SU-DHL-6 (cell line): ENCODE results near the gene NAP1L1.

Experiments
- H2AFZ ChIP-seq: fragments of 200-600 bp; sonication (generic); 2 replicates; pipeline ENCODE4 v1.6.1; 2014; ENCODE audit warnings: low read depth, mild to moderate bottlenecking, moderate library complexity, mixed read lengths, antibody characterized with exemption, low read length; ENCODE audit not compliant: severe bottlenecking
- H3F3A ChIP-seq: fragments of 200-600 bp; shearing (Covaris generic); 2 replicates; pipeline ENCODE4 v1.6.0; 2016; ENCODE audit warnings: antibody characterized with exemption, mild to moderate bottlenecking; ENCODE audit not compliant: insufficient read depth
- H3K27ac ChIP-seq: fragments of 200-600 bp; sonication (generic); 2 replicates; pipeline ENCODE4 v1.5.1; 2016; ENCODE audit warnings: low read depth, mild to moderate bottlenecking, low read length, moderate library complexity, mixed read lengths
- H3K27me3 ChIP-seq: fragments of 200-600 bp; sonication (generic), shearing (Covaris generic); 2 replicates; pipeline ENCODE4 v1.6.0; 2014; ENCODE audit warnings: mild to moderate bottlenecking, low read length
- H3K36me3 ChIP-seq: fragments of 200-600 bp; sonication (generic); 2 replicates; pipeline ENCODE4 v1.6.1; 2014; ENCODE audit warnings: mild to moderate bottlenecking, low read length, mixed read lengths
- H3K4me2 ChIP-seq: fragments of 300-600, 200-600 bp; shearing (Covaris generic), sonication (generic); 2 replicates; pipeline ENCODE4 v1.6.0; 2014; ENCODE audit warnings: low read length, low read depth, mild to moderate bottlenecking; ENCODE audit not compliant: poor library complexity, severe bottlenecking
- H3K4me3 ChIP-seq: fragments of 200-600 bp; sonication (generic); 2 replicates; pipeline ENCODE4 v1.5.1; 2014; ENCODE audit warnings: antibody characterized with exemption, low read length, mild to moderate bottlenecking, mixed read lengths; ENCODE audit not compliant: insufficient read depth, poor library complexity, severe bottlenecking
- H3K79me2 ChIP-seq: fragments of 200-600 bp; sonication (generic); 2 replicates; pipeline ENCODE4 v1.6.1; 2014; ENCODE audit warnings: mild to moderate bottlenecking, low read length, moderate library complexity; ENCODE audit not compliant: insufficient read depth
- H3K9ac ChIP-seq: fragments of 200-600 bp; sonication (generic); 2 replicates; pipeline ENCODE4 v1.7.0; 2014; ENCODE audit warnings: mild to moderate bottlenecking, low read length
- H3K9me2 ChIP-seq: fragments of 200-600 bp; sonication (generic); replicated peaks from 2 replicates; pipeline ENCODE4 v1.6.1; 2014; ENCODE audit warnings: low read length; ENCODE audit not compliant: insufficient read depth
- H3K9me3 ChIP-seq: fragments of 200-600 bp; sonication (generic); 2 replicates; pipeline ENCODE4 v1.6.1; 2014; ENCODE audit warnings: low read length, mixed read lengths; ENCODE audit not compliant: insufficient read depth
- H4K20me1 ChIP-seq: fragments of 200-600 bp; sonication (generic); 2 replicates; pipeline ENCODE4 v1.6.1; 2014; ENCODE audit warnings: low read depth, mild to moderate bottlenecking, antibody characterized with exemption, low read length, moderate library complexity, mixed read lengths
- EZH2phosphoT487 ChIP-seq: fragments of 200-600 bp; sonication (generic), shearing (Covaris generic); conservative IDR thresholded peaks from 2 replicates; pipeline ENCODE4 v1.6.1; 2018; ENCODE audit warnings: mild to moderate bottlenecking, antibody characterized with exemption, low read length, moderate library complexity, mixed read lengths
- TF ChIP-seq, protein P1 (sequence below): fragments of 200-600 bp; sonication (generic); IDR thresholded peaks from one replicate; pipeline ENCODE4 v1.5.1; 2017; ENCODE audit warnings: antibody characterized with exemption, mild to moderate bottlenecking, low read length, moderate library complexity; ENCODE audit not compliant: insufficient read depth, poor library complexity, severe bottlenecking

The NAP1L1 gene

GRCh38 chr12:76103958-76104357 is 19.5 kb upstream of the NAP1L1 start:
- no peaks in the 10 kb centered on the region for H4K20me1 ChIP-seq
- H3K27me3 ChIP-seq = no peaks in the 10 kb centered on the region
- H3K9me3 ChIP-seq = no peaks in the 10 kb centered on the region
- H3K4me2 ChIP-seq = no peak overlapping the region
- H3K36me3 ChIP-seq = no peaks in the 10 kb centered on the region
- H3K9ac ChIP-seq = no peak overlapping the region
- no peak for TF ChIP-seq EZH2phosphoT487
- TF ChIP-seq, protein P1, sequence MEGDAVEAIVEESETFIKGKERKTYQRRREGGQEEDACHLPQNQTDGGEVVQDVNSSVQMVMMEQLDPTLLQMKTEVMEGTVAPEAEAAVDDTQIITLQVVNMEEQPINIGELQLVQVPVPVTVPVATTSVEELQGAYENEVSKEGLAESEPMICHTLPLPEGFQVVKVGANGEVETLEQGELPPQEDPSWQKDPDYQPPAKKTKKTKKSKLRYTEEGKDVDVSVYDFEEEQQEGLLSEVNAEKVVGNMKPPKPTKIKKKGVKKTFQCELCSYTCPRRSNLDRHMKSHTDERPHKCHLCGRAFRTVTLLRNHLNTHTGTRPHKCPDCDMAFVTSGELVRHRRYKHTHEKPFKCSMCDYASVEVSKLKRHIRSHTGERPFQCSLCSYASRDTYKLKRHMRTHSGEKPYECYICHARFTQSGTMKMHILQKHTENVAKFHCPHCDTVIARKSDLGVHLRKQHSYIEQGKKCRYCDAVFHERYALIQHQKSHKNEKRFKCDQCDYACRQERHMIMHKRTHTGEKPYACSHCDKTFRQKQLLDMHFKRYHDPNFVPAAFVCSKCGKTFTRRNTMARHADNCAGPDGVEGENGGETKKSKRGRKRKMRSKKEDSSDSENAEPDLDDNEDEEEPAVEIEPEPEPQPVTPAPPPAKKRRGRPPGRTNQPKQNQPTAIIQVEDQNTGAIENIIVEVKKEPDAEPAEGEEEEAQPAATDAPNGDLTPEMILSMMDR = no peak
- H3K4me3 ChIP-seq = no peak overlapping the region
- no peaks in the 10 kb centered on the region for H3K79me2 ChIP-seq
- no peaks in the 10 kb centered on the region for H3F3A ChIP-seq
- no peak overlapping the region for H3K27ac ChIP-seq
- no peak overlapping the region for H2AFZ ChIP-seq
- H3K9me2 ChIP-seq = no peaks in the 10 kb centered on the region

DNA sequence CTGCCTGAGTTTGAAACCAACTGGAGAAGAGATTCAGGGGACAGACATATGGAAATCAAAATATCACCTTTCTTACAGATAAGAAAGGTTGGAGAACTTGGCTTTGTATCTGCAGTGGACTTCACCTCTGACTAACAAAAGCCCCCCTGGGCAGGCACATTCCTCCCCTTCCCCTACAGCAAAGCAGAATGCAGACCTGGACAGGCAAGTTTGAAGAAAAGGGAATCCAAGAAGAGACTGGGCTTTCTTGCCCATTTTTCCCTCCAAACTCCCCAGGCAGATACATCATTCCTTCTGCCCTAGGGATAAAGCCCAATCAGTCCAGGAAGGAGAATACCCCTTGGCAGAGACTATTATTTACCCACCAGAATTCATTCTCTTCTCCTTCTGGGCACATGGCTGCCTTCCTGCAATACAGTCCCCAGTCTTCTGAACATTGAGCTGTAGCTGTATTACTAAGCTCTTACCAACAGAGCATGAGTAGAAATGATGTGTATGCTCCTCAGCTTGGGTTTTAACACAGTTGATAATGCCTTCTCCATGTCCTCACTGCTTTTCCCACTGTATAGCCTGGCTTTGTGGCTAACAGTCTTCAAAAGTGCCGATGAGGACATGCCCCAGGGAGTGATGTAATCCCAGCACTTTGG is 17.4 kb upstream of the NAP1L1 start:
- no peaks in the 10 kb centered on the region for H4K20me1 ChIP-seq
- H3K4me2 ChIP-seq = no peak overlapping the region
- H3K4me3 ChIP-seq = no peak overlapping the region
- no peaks in the 10 kb centered on the region for H3K79me2 ChIP-seq
- H3K27ac ChIP-seq = no peak overlapping the region
- TF ChIP-seq EZH2phosphoT487 = no peak
- TF ChIP-seq, protein P1 = no peak
- no peaks in the 10 kb centered on the region for H3K9me2 ChIP-seq
- H2AFZ ChIP-seq = no peak overlapping the region
- no peaks in the 10 kb centered on the region for H3K36me3 ChIP-seq
- H3K27me3 ChIP-seq = no peaks in the 10 kb centered on the region
- H3K9ac ChIP-seq = no peak overlapping the region
- H3F3A ChIP-seq = no peaks in the 10 kb centered on the region
- H3K9me3 ChIP-seq = no peaks in the 10 kb centered on the region

DNA sequence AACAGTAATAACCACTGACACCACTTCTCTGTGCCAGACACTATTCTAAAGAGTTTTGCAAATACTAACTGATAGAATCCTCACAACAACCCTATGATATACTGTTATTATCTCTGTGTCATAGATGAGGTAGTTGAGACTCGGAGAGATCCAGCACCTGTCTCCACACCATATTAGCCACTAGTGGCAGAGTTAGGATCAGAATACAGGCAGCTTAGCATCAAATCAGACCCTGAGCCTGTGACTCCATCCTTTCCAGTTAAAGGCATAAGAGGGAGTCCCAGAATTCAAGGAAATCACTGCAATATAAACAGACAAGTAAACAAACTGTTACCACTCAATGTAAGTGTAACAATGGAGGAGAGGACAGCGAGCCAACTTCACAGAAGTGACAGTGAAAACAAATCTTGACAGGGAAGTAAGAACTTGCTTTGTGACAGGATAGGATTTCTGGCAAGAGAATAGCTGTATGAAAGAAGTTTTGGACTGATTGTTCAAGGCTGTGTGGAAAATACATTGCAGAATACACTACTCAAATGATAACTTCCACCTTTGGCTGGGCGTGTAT is 11.7 kb upstream of the NAP1L1 start:
- H3K4me3 ChIP-seq = no peak overlapping the region
- H4K20me1 ChIP-seq = no peaks in the 10 kb centered on the region
- H3K36me3 ChIP-seq = no peaks in the 10 kb centered on the region
- H3K4me2 ChIP-seq = no peak overlapping the region
- TF ChIP-seq, protein P1 = no peak
- no peak for TF ChIP-seq EZH2phosphoT487
- no peak overlapping the region for H3K9ac ChIP-seq
- H2AFZ ChIP-seq = no peak overlapping the region
- no peaks in the 10 kb centered on the region for H3K27me3 ChIP-seq
- H3F3A ChIP-seq = no peaks in the 10 kb centered on the region
- no peaks in the 10 kb centered on the region for H3K9me2 ChIP-seq
- no peaks in the 10 kb centered on the region for H3K9me3 ChIP-seq
- H3K79me2 ChIP-seq = no peaks in the 10 kb centered on the region
- H3K27ac ChIP-seq = no peak overlapping the region
